Measurements from ENCODE around the gene KBTBD13. TPM values are rescaled to one million over a fixed set of nuclear protein-coding genes. Genes with fewer than 3 reads are reported as not detected.
A peak's percentile ranks its signal among the peaks of the same experiment; 100 is the strongest.

Gene KBTBD13
- total RNA-seq, 4 donors from 2014 or later: 0.46 to 1.4 (median 1.1) TPM

DNA sequence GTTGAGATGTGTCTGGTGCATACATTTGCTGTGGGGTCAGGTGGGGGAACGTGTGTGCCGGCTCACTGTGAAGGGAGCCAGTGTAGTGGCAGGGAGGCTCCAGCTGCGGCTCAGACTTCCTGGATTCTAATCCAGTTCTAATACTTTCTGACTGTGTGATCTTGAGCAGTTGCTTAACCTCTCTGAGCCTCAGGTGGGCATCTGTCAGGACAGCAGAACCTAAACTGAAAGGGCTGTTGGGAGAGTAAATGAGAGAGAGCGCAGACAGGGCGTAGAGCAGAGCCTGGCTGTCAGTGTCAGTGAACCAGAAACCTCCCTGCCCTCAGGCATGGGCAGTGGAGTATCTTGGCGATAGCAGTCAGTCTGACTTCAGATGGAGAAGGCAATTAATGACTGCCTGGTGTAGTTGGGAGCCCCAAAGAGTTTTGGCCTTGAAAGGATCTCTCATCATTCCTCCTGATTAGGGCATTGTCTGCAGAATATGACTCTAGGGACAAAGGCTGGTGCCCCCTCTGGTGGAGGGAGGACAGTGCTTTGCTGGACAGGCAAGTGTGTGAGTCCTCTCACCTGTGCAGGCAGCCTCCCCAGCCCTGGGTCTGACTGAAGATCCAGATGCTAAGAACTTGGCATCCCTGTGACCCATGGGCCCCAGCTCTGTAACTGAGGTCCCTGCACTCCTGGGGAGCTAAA is 9.6 kb downstream of the KBTBD13 start:
- Histone ChIP-seq H3K9me3 (no peaks in the 10 kb centered on the region), H3K4me1 (peaks cover 41 to 42% of the 10 kb centered on the region in 2 donors), H3K27ac (peak overlapping the region in 1 of 4 donors; percentile 81), H3K4me3 (no peak overlapping the region), H3K27me3 (no peaks in the 10 kb centered on the region), H3K36me3 (no peaks in the 10 kb centered on the region)
- in situ Hi-C loops (cut with MboI; ENCODE audit: low sequenced_read_pairs in 4 of 4) (loop anchor here in 2 of 4 donors (5.0 to 10.0 kb wide), 2 partner anchors 34 to 51 kb away; no protein-coding TSS in a partner anchor), intact Hi-C loops (cut with DNase I; ENCODE audit: low total_unique reads) (no loop called here)
- ATAC-seq: no peak
- TF ChIP-seq POLR2A (IDR thresholded peaks at IDR 0.05) (no peak), CTCF (IDR thresholded peaks at IDR 0.05 in 4 of 5, conservative IDR thresholded peaks at IDR 0.05 in 1 of 5) (peak in 3 of 5 experiments; percentile 26 to 44 (median 36))
- no peak for DNase-seq

GRCh38 chr15:65086680-65087111 is 10.2 kb downstream of the KBTBD13 start:
- no peaks in the 10 kb centered on the region for H3K27me3 ChIP-seq
- peaks cover 41 to 42% of the 10 kb centered on the region in 2 donors for H3K4me1 ChIP-seq
- H3K4me3 ChIP-seq: no peak overlapping the region
- DNase-seq (no peak), ATAC-seq (no peak)
- peak overlapping the region in 3 of 4 donors; percentile 60 to 81 (median 80) for H3K27ac ChIP-seq
- intact Hi-C loops (cut with DNase I; ENCODE audit: low total_unique reads): no loop called here
- H3K9me3 ChIP-seq: no peaks in the 10 kb centered on the region
- in situ Hi-C loops (cut with MboI; ENCODE audit: low sequenced_read_pairs in 4 of 4): loop anchor here in 2 of 4 donors (5.0 to 10.0 kb wide), 2 partner anchors 34 to 52 kb away; no protein-coding TSS in a partner anchor
- no peaks in the 10 kb centered on the region for H3K36me3 ChIP-seq
- TF ChIP-seq POLR2A (IDR thresholded peaks at IDR 0.05) (no peak), CTCF (IDR thresholded peaks at IDR 0.05 in 4 of 5, conservative IDR thresholded peaks at IDR 0.05 in 1 of 5) (no peak)

DNA sequence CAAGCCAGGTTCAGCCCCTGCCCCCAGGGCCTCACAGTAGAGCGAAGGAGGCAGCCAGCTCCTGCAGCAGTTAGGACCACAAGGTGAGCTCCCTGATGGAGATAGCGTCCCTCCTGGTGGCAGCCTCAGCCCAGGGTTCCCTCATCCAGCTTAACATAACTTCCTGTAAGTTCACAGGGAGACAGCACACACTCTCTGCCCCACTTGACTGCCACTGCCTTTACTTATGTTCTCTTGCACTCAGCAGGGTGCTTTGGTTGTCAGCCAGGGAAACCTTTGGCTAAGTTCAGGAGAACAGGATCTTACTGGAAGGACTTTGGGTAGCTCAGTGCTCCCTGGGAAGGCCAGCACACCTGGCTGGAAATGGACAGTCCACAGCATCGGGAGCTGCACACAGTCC is 10.9 kb downstream of the KBTBD13 start:
- H3K9me3 ChIP-seq: no peaks in the 10 kb centered on the region
- peaks cover 36 to 39% of the 10 kb centered on the region in 2 donors for H3K4me1 ChIP-seq
- TF ChIP-seq CTCF (IDR thresholded peaks at IDR 0.05 in 4 of 5, conservative IDR thresholded peaks at IDR 0.05 in 1 of 5) (no peak), POLR2A (IDR thresholded peaks at IDR 0.05) (no peak)
- peak in 1 of 2 donors; percentile 21 for ATAC-seq
- no peaks in the 10 kb centered on the region for H3K27me3 ChIP-seq
- DNase-seq: no peak
- intact Hi-C loops (cut with DNase I; ENCODE audit: low total_unique reads): no loop called here
- peak overlapping the region; percentile 59 to 81 (median 70) for H3K27ac ChIP-seq
- in situ Hi-C loops (cut with MboI; ENCODE audit: low sequenced_read_pairs in 4 of 4): loop anchor here in 2 of 4 donors (5.0 to 10.0 kb wide), 2 partner anchors 35 to 53 kb away; no protein-coding TSS in a partner anchor
- no peaks in the 10 kb centered on the region for H3K36me3 ChIP-seq
- no peak overlapping the region for H3K4me3 ChIP-seq

DNA sequence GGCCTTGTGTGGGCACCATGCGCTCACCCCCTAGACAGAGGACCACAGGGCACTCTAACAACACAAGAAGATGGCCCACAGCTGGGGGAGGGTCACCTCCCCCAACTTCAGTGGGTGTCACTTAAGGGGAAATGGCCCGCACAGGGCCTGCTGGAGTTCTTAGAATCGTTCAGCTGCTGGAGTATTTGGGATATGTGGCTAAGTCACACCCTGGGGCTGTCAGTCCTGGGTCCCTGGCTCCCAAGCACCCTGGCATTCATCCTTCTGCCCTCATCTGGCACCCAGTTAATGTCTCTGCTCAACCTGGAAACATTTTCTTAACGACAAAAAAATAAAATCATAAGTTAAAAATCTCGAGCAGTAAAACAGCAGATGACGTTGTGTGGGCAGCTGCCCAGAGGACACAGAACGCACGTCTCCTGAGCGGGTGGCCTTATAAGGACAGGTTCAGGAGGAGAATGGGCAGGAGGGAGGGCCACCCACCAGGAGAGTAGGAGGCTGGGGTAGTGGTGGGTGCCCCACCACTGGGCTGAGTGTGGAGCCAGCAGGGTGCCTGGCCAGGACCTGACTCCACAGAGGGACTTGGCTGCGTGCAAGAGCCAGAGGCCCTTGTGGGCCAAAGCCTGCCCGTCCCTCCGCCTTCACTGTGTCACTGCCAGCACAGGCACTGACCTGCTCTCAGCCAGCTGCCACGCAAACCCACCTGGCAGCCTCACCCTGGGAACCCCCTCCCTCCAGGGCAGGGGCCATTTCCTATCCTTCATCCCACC is 11.5 kb downstream of the KBTBD13 start:
- intact Hi-C loops (cut with DNase I; ENCODE audit: low total_unique reads): no loop called here
- no peaks in the 10 kb centered on the region for H3K27me3 ChIP-seq
- peak overlapping the region in 1 of 4 donors; percentile 6 for H3K4me3 ChIP-seq
- H3K27ac ChIP-seq: peak overlapping the region; percentile 59 to 81 (median 70)
- in situ Hi-C loops (cut with MboI; ENCODE audit: low sequenced_read_pairs in 4 of 4): loop anchor here in 2 of 4 donors (5.0 to 10.0 kb wide), 2 partner anchors 36 to 53 kb away; no protein-coding TSS in a partner anchor
- no peaks in the 10 kb centered on the region for H3K9me3 ChIP-seq
- TF ChIP-seq CTCF (IDR thresholded peaks at IDR 0.05 in 4 of 5, conservative IDR thresholded peaks at IDR 0.05 in 1 of 5) (no peak), POLR2A (IDR thresholded peaks at IDR 0.05) (no peak)
- peaks cover 30 to 33% of the 10 kb centered on the region in 2 donors for H3K4me1 ChIP-seq
- no peaks in the 10 kb centered on the region for H3K36me3 ChIP-seq
- DNase-seq (peak in 1 of 2 donors; percentile 55), ATAC-seq (peak; percentile 65 to 73)

All from gastrocnemius medialis (tissue), 4 donors.